ENCODE results near the gene CPTP. TPM values are rescaled to one million over a fixed set of nuclear protein-coding genes. Genes with fewer than 3 reads are reported as not detected.

Gene CPTP
- total RNA-seq, 1 donor from 2014 or later, result 20.4 TPM

DNA sequence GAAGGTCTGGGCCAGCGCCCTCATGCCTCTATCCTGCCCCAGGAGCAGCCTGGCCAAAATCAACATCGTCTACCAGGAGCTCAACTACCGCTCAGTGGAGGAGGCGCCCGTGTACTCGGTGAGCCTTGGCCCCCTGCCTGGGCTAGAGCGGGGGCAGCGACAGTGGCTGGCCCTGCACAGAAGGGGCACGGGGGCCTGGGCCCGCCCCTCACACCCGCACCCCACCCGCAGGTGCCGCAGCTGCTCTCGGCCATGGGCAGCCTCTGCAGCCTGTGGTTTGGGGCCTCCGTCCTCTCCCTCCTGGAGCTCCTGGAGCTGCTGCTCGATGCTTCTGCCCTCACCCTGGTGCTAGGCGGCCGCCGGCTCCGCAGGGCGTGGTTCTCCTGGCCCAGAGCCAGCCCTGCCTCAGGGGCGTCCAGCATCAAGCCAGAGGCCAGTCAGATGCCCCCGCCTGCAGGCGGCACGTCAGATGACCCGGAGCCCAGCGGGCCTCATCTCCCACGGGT, 33.5 kb upstream of the CPTP start:
- intact Hi-C loops (cut with DNase I), result no loop called here
- Histone ChIP-seq H3K4me3 (no peak overlapping the region), H3K27ac (no peak overlapping the region), H3K27me3 (ENCODE audit: low read depth) (peaks cover 17% of the 10 kb centered on the region), H3K9me3 (no peaks in the 10 kb centered on the region), H3K4me1 (no peaks in the 10 kb centered on the region), H3K36me3 (peaks cover 13% of the 10 kb centered on the region)
- ATAC-seq (peak; percentile 2 to 9), DNase-seq (no peak)
- TF ChIP-seq, protein P1, sequence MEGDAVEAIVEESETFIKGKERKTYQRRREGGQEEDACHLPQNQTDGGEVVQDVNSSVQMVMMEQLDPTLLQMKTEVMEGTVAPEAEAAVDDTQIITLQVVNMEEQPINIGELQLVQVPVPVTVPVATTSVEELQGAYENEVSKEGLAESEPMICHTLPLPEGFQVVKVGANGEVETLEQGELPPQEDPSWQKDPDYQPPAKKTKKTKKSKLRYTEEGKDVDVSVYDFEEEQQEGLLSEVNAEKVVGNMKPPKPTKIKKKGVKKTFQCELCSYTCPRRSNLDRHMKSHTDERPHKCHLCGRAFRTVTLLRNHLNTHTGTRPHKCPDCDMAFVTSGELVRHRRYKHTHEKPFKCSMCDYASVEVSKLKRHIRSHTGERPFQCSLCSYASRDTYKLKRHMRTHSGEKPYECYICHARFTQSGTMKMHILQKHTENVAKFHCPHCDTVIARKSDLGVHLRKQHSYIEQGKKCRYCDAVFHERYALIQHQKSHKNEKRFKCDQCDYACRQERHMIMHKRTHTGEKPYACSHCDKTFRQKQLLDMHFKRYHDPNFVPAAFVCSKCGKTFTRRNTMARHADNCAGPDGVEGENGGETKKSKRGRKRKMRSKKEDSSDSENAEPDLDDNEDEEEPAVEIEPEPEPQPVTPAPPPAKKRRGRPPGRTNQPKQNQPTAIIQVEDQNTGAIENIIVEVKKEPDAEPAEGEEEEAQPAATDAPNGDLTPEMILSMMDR (IDR thresholded peaks at IDR 0.05), result no peak

- intact Hi-C loops (cut with DNase I), result no loop called here
- Histone ChIP-seq H3K36me3 (peaks cover 14% of the 10 kb centered on the region), H3K4me3 (no peak overlapping the region), H3K9me3 (no peaks in the 10 kb centered on the region), H3K4me1 (no peaks in the 10 kb centered on the region), H3K27me3 (ENCODE audit: low read depth) (peaks cover 10% of the 10 kb centered on the region), H3K27ac (no peak overlapping the region)
- DNase-seq (peak; percentile 78), ATAC-seq (peak; percentile 72 to 84)
- TF ChIP-seq, protein P1 (IDR thresholded peaks at IDR 0.05), result peak; percentile 57
Observed at GRCh38 chr1:1291548-1292441, 32.8 kb upstream of the CPTP start.

- Histone ChIP-seq H3K36me3 (peaks cover 14% of the 10 kb centered on the region), H3K4me1 (no peaks in the 10 kb centered on the region), H3K4me3 (no peak overlapping the region), H3K27ac (no peak overlapping the region), H3K9me3 (no peaks in the 10 kb centered on the region), H3K27me3 (ENCODE audit: low read depth) (peaks cover 4% of the 10 kb centered on the region)
- no peak for DNase-seq
- TF ChIP-seq, protein P1 (IDR thresholded peaks at IDR 0.05), result no peak
- no peak for ATAC-seq
- intact Hi-C loops (cut with DNase I), result no loop called here
Observed at GRCh38 chr1:1292442-1292779, 32.2 kb upstream of the CPTP start.

DNA sequence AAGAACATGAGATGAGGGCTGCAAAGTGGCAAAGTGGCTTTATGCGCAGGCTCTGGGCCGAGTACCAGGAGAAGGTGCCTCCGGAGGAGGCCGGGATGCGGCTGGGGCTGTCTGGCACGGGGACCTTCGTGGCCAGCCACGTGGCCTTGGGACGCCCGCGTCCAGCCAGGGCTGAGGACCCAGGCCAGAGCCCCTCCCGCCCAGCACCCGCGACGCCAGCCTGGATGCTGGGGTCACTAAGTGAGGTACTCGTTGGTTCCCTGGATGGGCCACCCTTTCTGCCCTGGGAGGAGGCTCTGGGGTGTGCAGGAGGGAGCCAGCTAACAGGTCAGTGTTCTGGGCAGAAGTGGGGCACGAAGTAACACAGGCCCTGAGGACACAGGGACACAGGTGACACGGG, 31.8 kb upstream of the CPTP start:
- no peaks in the 10 kb centered on the region for H3K4me1 ChIP-seq
- H3K27ac ChIP-seq, result no peak overlapping the region
- no peaks in the 10 kb centered on the region for H3K9me3 ChIP-seq
- intact Hi-C loops (cut with DNase I), result no loop called here
- DNase-seq (no peak), ATAC-seq (no peak)
- H3K27me3 ChIP-seq (ENCODE audit: low read depth), result no peaks in the 10 kb centered on the region
- peaks cover 14% of the 10 kb centered on the region for H3K36me3 ChIP-seq
- TF ChIP-seq, protein P1 (IDR thresholded peaks at IDR 0.05), result no peak
- H3K4me3 ChIP-seq, result no peak overlapping the region

DNA sequence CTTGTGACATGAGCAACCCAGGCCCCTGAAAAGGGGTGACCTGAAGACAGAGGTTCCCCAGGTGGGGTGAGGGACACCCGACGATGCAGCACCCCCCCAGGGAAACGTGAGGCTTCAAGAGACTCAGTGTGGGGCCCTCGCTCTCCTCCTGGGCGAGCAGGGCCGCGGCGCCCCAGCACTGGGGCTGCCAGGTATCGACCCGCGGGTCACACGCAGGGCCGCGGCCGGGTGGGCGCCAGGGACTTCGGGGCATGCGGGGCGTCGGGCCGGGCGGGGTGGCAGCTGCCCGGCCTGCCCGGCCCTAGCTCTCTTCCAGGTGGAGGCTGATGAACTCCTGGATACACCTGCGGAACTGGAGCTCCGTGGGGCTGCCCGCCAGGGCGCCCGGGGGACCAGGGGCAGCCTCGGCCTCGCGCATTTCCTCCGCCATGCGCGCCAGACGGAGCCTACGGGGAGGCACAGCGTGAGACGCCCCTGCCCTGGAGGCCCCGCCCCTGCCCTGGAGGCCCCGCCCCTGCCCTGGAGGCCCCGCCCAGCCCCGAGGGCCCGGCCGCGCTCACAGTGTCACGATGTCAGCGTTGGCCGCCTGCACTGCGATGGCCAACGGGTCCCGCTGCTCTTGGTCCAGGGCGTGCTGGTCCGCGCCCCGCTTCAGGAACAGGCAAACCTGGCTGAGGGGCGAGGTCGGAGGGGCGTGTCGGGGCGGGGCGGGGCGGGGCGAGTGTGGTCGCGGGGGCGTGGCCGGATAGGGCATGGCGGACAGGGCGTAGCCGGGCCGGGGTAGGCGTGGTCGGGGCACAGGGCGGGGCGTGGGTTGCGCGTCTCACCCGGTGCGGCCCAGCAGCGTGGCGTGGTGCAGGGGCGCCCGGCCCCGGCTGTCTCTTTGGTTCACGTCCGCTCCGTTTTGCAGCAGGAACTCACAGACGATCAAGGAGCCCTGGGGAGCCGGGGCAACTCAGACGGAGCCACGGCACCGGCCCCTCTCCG, 31.0 kb upstream of the CPTP start:
- Histone ChIP-seq H3K36me3 (peaks cover 14% of the 10 kb centered on the region), H3K4me1 (no peaks in the 10 kb centered on the region), H3K27ac (no peak overlapping the region), H3K4me3 (no peak overlapping the region), H3K9me3 (no peaks in the 10 kb centered on the region), H3K27me3 (ENCODE audit: low read depth) (no peaks in the 10 kb centered on the region)
- ATAC-seq, result peak in 1 of 2 donors; percentile 7
- intact Hi-C loops (cut with DNase I), result no loop called here
- no peak for DNase-seq
- TF ChIP-seq, protein P1 (IDR thresholded peaks at IDR 0.05), result no peak

Data from lower lobe of right lung (tissue), 2 donors.